ENCODE measurements around the gene NUP43. TPM values are rescaled to one million over a fixed set of nuclear protein-coding genes. Genes with fewer than 3 reads are reported as not detected.
"Not testable (repeated sequence)": the region's sequence is repeated elsewhere in the genome, so short reads cannot be mapped to it uniquely, and the experiment has no call there.

Gene NUP43
- polyA plus RNA-seq, 1 experiment, result 20.1 TPM

DNA sequence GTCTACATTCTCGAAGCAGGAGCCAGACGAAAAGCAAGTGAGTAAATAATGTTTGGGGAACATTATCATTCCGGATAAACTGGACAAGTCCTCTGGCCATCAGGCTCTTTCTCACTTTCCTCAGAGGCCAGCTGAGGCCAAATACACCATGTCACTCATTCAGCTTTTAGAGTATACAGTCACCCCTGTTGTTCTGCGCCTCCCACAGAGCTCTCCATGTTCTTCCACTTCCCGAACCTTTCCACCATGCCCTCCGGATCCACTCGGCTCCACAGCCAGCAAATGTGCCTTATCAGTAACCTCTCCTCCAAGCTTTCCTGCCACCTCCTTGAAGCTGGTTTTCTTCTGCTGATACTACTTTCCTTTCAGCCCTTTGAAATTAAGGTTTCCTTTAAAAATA lies 60.1 kb downstream of the NUP43 start:
- no peak for TF ChIP-seq CTCF (IDR thresholded peaks at IDR 0.05; ENCODE audit: insufficient read depth, low read depth, low read length)
- CTCF ChIA-PET, result interaction anchor here (1.0 kb wide), 1 partner anchor 10 kb away, joined by 3 read pairs; no protein-coding TSS in a partner anchor
- Histone ChIP-seq H3K27me3 (ENCODE audit: control insufficient read depth, insufficient read depth, low read length) (no peaks in the 10 kb centered on the region), H3K4me3 (ENCODE audit: low read depth, low read length) (no peak overlapping the region), H3K36me3 (ENCODE audit: control insufficient read depth, insufficient read depth, low read length) (peaks cover 4% of the 10 kb centered on the region; the same call in 1 of the 2 replicates)
- POLR2A ChIA-PET, result no interaction called here
- DNase-seq (ENCODE audit: low read depth), result no peak

DNA sequence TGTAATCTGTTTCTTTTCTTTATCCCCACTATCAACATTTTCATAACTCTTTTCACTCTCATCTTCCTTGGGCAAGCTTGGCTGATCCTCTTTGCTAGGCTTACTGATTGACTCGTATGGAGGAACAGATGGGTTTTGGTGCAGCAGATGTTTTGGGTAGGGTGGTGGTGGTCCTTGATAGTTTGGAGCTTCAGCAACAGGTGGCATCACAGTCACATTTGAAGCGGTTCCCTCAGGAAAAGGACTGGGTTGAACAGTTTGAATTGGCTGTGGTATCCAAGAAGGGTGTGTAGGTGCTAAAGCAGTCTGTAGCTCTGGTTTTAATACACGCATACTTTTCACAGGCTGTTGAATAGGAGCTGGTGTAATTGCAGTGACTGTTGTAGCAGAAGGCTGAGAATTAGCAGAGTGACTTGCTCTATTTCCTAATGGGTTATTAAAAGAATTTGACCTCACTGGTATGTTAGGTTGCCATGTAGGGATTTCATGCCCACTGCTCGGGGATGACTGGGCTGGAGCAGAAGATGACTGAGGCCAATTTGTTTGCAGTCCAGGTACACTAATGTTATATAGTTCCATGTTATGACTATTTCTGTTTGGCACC lies 63.0 kb downstream of the NUP43 start:
- Histone ChIP-seq H3K36me3 (ENCODE audit: control insufficient read depth, insufficient read depth, low read length) (peaks cover 4% of the 10 kb centered on the region; the same call in 1 of the 2 replicates), H3K27me3 (ENCODE audit: control insufficient read depth, insufficient read depth, low read length) (no peaks in the 10 kb centered on the region), H3K4me3 (ENCODE audit: low read depth, low read length) (no peak overlapping the region)
- no peak for DNase-seq (ENCODE audit: low read depth)
- ChIA-PET POLR2A (no interaction called here), CTCF (interaction anchor here (0.6 to 1.6 kb wide), 2 partner anchors 11 to 115 kb away, joined by 3 to 4 read pairs; no protein-coding TSS in a partner anchor)
- no peak for TF ChIP-seq CTCF (IDR thresholded peaks at IDR 0.05; ENCODE audit: insufficient read depth, low read depth, low read length)

GRCh38 chr6:149681845-149682244 lies 64.5 kb downstream of the NUP43 start:
- H3K36me3 ChIP-seq (ENCODE audit: control insufficient read depth, insufficient read depth, low read length); H3K4me3 ChIP-seq (ENCODE audit: low read depth, low read length); DNase-seq (ENCODE audit: low read depth); CTCF ChIA-PET; POLR2A ChIA-PET; H3K27me3 ChIP-seq (ENCODE audit: control insufficient read depth, insufficient read depth, low read length): not testable (repeated sequence)

DNA sequence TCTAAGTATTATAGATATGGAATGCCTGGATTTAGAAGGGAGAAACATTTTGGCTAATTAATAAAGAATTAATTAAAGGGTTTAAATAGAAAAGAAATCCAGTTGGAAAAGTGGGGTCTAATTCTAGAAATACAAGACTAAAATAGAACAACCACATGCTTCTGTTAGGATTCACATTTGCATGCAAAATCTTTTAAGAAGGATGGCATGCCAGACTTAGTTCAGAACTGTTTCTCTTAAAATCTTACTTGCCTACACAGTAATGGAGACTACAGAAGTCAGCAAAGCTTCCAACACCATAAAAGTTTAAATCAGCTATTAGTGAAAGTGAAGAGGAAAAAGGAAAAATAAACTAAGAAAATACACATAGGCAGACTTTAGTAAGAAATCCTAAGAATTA lies 65.1 kb downstream of the NUP43 start:
- ChIA-PET CTCF (no interaction called here), POLR2A (no interaction called here)
- TF ChIP-seq CTCF (IDR thresholded peaks at IDR 0.05; ENCODE audit: insufficient read depth, low read depth, low read length), result no peak
- H3K4me3 ChIP-seq (ENCODE audit: low read depth, low read length), result no peak overlapping the region
- H3K36me3 ChIP-seq (ENCODE audit: control insufficient read depth, insufficient read depth, low read length), result peaks cover 5% of the 10 kb centered on the region
- no peaks in the 10 kb centered on the region for H3K27me3 ChIP-seq (ENCODE audit: control insufficient read depth, insufficient read depth, low read length)
- DNase-seq (ENCODE audit: low read depth), result no peak

GRCh38 chr6:149680503-149680902 lies 65.8 kb downstream of the NUP43 start:
- POLR2A ChIA-PET, result no interaction called here
- Histone ChIP-seq H3K27me3 (ENCODE audit: control insufficient read depth, insufficient read depth, low read length) (no peaks in the 10 kb centered on the region), H3K4me3 (ENCODE audit: low read depth, low read length) (no peak overlapping the region), H3K36me3 (ENCODE audit: control insufficient read depth, insufficient read depth, low read length) (peaks cover 4% of the 10 kb centered on the region)
- DNase-seq (ENCODE audit: low read depth), result no peak
- TF ChIP-seq CTCF (IDR thresholded peaks at IDR 0.05; ENCODE audit: insufficient read depth, low read depth, low read length), result no peak
- CTCF ChIA-PET, result no interaction called here

Other genes starting within 250 kb of the NUP43 start
- 2.6 and 7.4 TPM in 2 replicates for gene PPIL4, start 200.5 kb downstream of the NUP43 start, polyA plus RNA-seq (2011; rRNA removed)
- 38.0 and 52.7 TPM in 2 replicates for gene GINM1, start 180.2 kb downstream of the NUP43 start, polyA plus RNA-seq (2011; rRNA removed)
- 15.6 and 26.9 TPM in 2 replicates for gene KATNA1, start 97.8 kb downstream of the NUP43 start, polyA plus RNA-seq (2011; rRNA removed)
- 12.4 and 16.7 TPM in 2 replicates for gene LATS1, start 28.4 kb downstream of the NUP43 start, polyA plus RNA-seq (2011; rRNA removed)
- gene PCMT1, start 3.2 kb upstream of the NUP43 start, polyA plus RNA-seq (2011; rRNA removed), result 63.2 and 106 TPM in 2 replicates
- gene LRP11, start 117.8 kb upstream of the NUP43 start, polyA plus RNA-seq (2011; rRNA removed), result 26.3 and 32.6 TPM in 2 replicates
- gene RAET1E, start 151.6 kb upstream of the NUP43 start, polyA plus RNA-seq (2011; rRNA removed), result 0.22 and 0.31 TPM in 2 replicates
- gene RAET1G, start 176.6 kb upstream of the NUP43 start, polyA plus RNA-seq (2011; rRNA removed), result 0.77 and 1.1 TPM in 2 replicates
- 15.1 and 22.8 TPM in 2 replicates for gene ULBP2, start 195.5 kb upstream of the NUP43 start, polyA plus RNA-seq (2011; rRNA removed)
- gene ULBP1, start 217.4 kb upstream of the NUP43 start, polyA plus RNA-seq (2011; rRNA removed), result 2.6 TPM in 2 replicates